AG10803 (cell line): ENCODE measurements around the gene TMEM208.

Source experiments
- DNase-seq: peaks from one replicate; pipeline ENCODE4 v3.0.0; 2010; ENCODE audit warnings: low read depth
- H3K4me3 ChIP-seq: 2 replicates; pipeline ENCODE4 v1.5.1; 2011; ENCODE audit warnings: mild to moderate bottlenecking, low read length, control low read depth
- CTCF ChIP-seq: conservative IDR thresholded peaks from 2 replicates; pipeline ENCODE4 v1.5.1; 2011; ENCODE audit warnings: mild to moderate bottlenecking, low read length, control low read depth, inconsistent platforms

Gene TMEM208

GRCh38 chr16:67191995-67192681 is 34.8 kb upstream of the TMEM208 start, which contains the start of gene E2F4:
TSS of gene E2F4 (plus strand) at chr16:67192155. CDS start at chr16:67192228, 73 bp downstream.
- peak; percentile 90 for DNase-seq

GRCh38 chr16:67192781-67193361 is 34.1 kb upstream of the TMEM208 start:
- H3K4me3 ChIP-seq = peak overlapping the region; percentile 98
- DNase-seq = no peak
- no peak for TF ChIP-seq CTCF

More at GRCh38 chr16:67191995-67192681, 34.8 kb upstream of the TMEM208 start, which contains the start of gene E2F4:
- H3K4me3 ChIP-seq = peak within 1 kb of the TSS; percentile 98
- TF ChIP-seq CTCF = no peak

- H3K4me3 ChIP-seq = peak overlapping the region; percentile 98
- no peak for DNase-seq
- no peak for TF ChIP-seq CTCF
These were observed 33.4 kb upstream of the TMEM208 start for GRCh38 chr16:67193536-67193935.

- TF ChIP-seq CTCF = no peak
- H3K4me3 ChIP-seq = no peak overlapping the region
- no peak for DNase-seq
These were observed 32.7 kb upstream of the TMEM208 start for GRCh38 chr16:67194260-67194659.

GRCh38 chr16:67195676-67196075 is 31.3 kb upstream of the TMEM208 start:
- no peak for TF ChIP-seq CTCF
- no peak for DNase-seq
- no peak overlapping the region for H3K4me3 ChIP-seq

- no peak for TF ChIP-seq CTCF
- H3K4me3 ChIP-seq = no peak overlapping the region
- DNase-seq = no peak
These were observed 30.0 kb upstream of the TMEM208 start for GRCh38 chr16:67196881-67197280.

GRCh38 chr16:67197704-67198103 is 29.2 kb upstream of the TMEM208 start:
- DNase-seq = no peak

More at GRCh38 chr16:67197704-67198103, 29.2 kb upstream of the TMEM208 start:
- no peak overlapping the region for H3K4me3 ChIP-seq
- no peak for TF ChIP-seq CTCF
